Trophoblast cell (in vitro differentiated cells and primary cell): ENCODE measurements around the gene KRTAP12-1.

Experiments used
- DNase-seq, 2 donors: peaks; one replicate each; pipeline ENCODE4 v3.0.0-alpha.2; 2016
- H2AFZ ChIP-seq: 2 replicates; pipeline ENCODE4 v1.6.1; 2013; ENCODE audit warnings: low read length, moderate library complexity, mild to moderate bottlenecking; ENCODE audit not compliant: insufficient read depth, poor library complexity
- H2AK5ac ChIP-seq: 2 replicates; pipeline ENCODE4 v1.6.1; 2013; ENCODE audit warnings: mild to moderate bottlenecking, low read length
- H2BK120ac ChIP-seq: 2 replicates; pipeline ENCODE4 v1.6.1; 2013; ENCODE audit warnings: low read length, mild to moderate bottlenecking, moderate library complexity; ENCODE audit not compliant: insufficient read depth, poor library complexity
- H2BK12ac ChIP-seq: 2 replicates; pipeline ENCODE4 v1.6.1; 2013; ENCODE audit warnings: mild to moderate bottlenecking, low read length, moderate library complexity
- H2BK5ac ChIP-seq: 2 replicates; pipeline ENCODE4 v1.6.1; 2013; ENCODE audit warnings: low read length, low read depth, moderate library complexity, mild to moderate bottlenecking; ENCODE audit not compliant: poor library complexity
- H3K14ac ChIP-seq: 2 replicates; pipeline ENCODE4 v1.6.1; 2013; ENCODE audit warnings: mild to moderate bottlenecking, low read length
- H3K18ac ChIP-seq: 2 replicates; pipeline ENCODE4 v1.6.1; 2013; ENCODE audit warnings: mild to moderate bottlenecking, low read length
- H3K23ac ChIP-seq: 2 replicates; pipeline ENCODE4 v1.6.1; 2013; ENCODE audit warnings: low read length
- H3K27ac ChIP-seq: 2 replicates; pipeline ENCODE4 v1.5.1; 2013; ENCODE audit warnings: low read depth, mild to moderate bottlenecking, inconsistent platforms, low read length, moderate library complexity
- H3K27me3 ChIP-seq: 2 replicates; pipeline ENCODE4 v1.6.1; 2013; ENCODE audit warnings: inconsistent platforms, mild to moderate bottlenecking, low read length, moderate library complexity; ENCODE audit not compliant: insufficient read depth
- H3K36me3 ChIP-seq, 2 experiments: 1 replicate in 1 of 2; 2 replicates in 1 of 2; pipeline ENCODE4 v1.6.1; 2013; ENCODE audit warnings: low read length in 2 of 2, mild to moderate bottlenecking in 2 of 2, moderate library complexity in 1 of 2; ENCODE audit not compliant: insufficient read depth in 2 of 2, control insufficient read depth in 1 of 2
- H3K4ac ChIP-seq: 2 replicates; pipeline ENCODE4 v1.6.1; 2013; ENCODE audit warnings: low read depth, mild to moderate bottlenecking, low read length, moderate library complexity
- H3K4me1 ChIP-seq, 2 experiments: 1 replicate in 1 of 2; 2 replicates in 1 of 2; pipeline ENCODE4 v1.6.1; 2013; ENCODE audit warnings: low read length in 2 of 2, mild to moderate bottlenecking in 2 of 2, moderate library complexity in 1 of 2; ENCODE audit not compliant: insufficient read depth in 2 of 2, control insufficient read depth in 1 of 2
- H3K4me2 ChIP-seq: 2 replicates; pipeline ENCODE4 v1.6.1; 2013; ENCODE audit warnings: inconsistent platforms, mild to moderate bottlenecking, low read length, moderate library complexity
- H3K4me3 ChIP-seq: 2 replicates; pipeline ENCODE4 v1.5.1; 2013; ENCODE audit warnings: mild to moderate bottlenecking, low read depth, low read length, inconsistent platforms
- H3K79me1 ChIP-seq: one replicate; pipeline ENCODE4 v1.6.1; 2013; ENCODE audit warnings: low read length
- H3K79me2 ChIP-seq: 2 replicates; pipeline ENCODE4 v1.6.1; 2013; ENCODE audit warnings: low read length, mild to moderate bottlenecking; ENCODE audit not compliant: control insufficient read depth, insufficient read depth, poor library complexity
- H3K9ac ChIP-seq: 2 replicates; pipeline ENCODE4 v1.6.1; 2013; ENCODE audit warnings: mild to moderate bottlenecking, low read length
- H3K9me3 ChIP-seq: 2 replicates; pipeline ENCODE4 v1.6.1; 2013; ENCODE audit warnings: low read depth, mild to moderate bottlenecking, control low read depth, inconsistent platforms, low read length; ENCODE audit not compliant: insufficient read depth
- H4K12ac ChIP-seq: 2 replicates; pipeline ENCODE4 v1.6.1; 2013; ENCODE audit warnings: low read depth, mild to moderate bottlenecking, low read length, moderate library complexity
- H4K8ac ChIP-seq: 2 replicates; pipeline ENCODE4 v1.6.1; 2013; ENCODE audit warnings: low read depth, mild to moderate bottlenecking, low read length, moderate library complexity
- H4K91ac ChIP-seq: one replicate; pipeline ENCODE4 v1.6.1; 2013; ENCODE audit warnings: low read depth, mild to moderate bottlenecking, low read length, moderate library complexity
- WGBS: extraction: QIAGEN DNeasy Blood & Tissue Kit; methylation state at CpG from one replicate; pipeline ENCODE4 v1.1.7; 2013; ENCODE audit warnings: missing lambda C conversion rate; ENCODE audit not compliant: insufficient read length, insufficient coverage; ENCODE audit errors: extremely low coverage; 5-methylcytosine and 5-hydroxymethylcytosine counted together

Gene KRTAP12-1

GRCh38 chr21:44701541-44701940, 19.6 kb upstream of the KRTAP12-1 start:
- Histone ChIP-seq H2AFZ (no peak overlapping the region), H3K9me3 (peaks cover 14% of the 10 kb centered on the region), H3K4me3 (no peak overlapping the region), H3K14ac (no peak overlapping the region), H4K8ac (no peak overlapping the region), H3K18ac (no peak overlapping the region), H2AK5ac (no peak overlapping the region), H4K12ac (no peak overlapping the region), H3K27ac (no peak overlapping the region), H3K79me1 (no peaks in the 10 kb centered on the region), H3K23ac (no peak overlapping the region), H3K36me3 (no peaks in the 10 kb centered on the region), H3K79me2 (no peaks in the 10 kb centered on the region), H4K91ac (no peak overlapping the region), H3K4me1 (peaks cover 13 to 14% of the 10 kb centered on the region in 2 experiments), H2BK5ac (no peak overlapping the region), H3K27me3 (peaks cover 14% of the 10 kb centered on the region), H3K4me2 (no peak overlapping the region), H2BK12ac (no peak overlapping the region), H2BK120ac (no peak overlapping the region), H3K4ac (no peak overlapping the region), H3K9ac (no peak overlapping the region)
- DNase-seq, result no peak
- no CpG with 5 or more reads among the region's 12 CpGs for WGBS

- Histone ChIP-seq H4K91ac (no peak overlapping the region), H2AK5ac (no peak overlapping the region), H3K79me2 (no peaks in the 10 kb centered on the region), H4K12ac (no peak overlapping the region), H2BK12ac (no peak overlapping the region), H3K4ac (no peak overlapping the region), H3K4me3 (no peak overlapping the region), H4K8ac (no peak overlapping the region), H2AFZ (no peak overlapping the region), H2BK5ac (no peak overlapping the region), H3K9me3 (peaks cover 10% of the 10 kb centered on the region), H3K27me3 (peaks cover 9% of the 10 kb centered on the region), H3K27ac (no peak overlapping the region), H3K23ac (no peak overlapping the region), H3K9ac (no peak overlapping the region), H3K79me1 (no peaks in the 10 kb centered on the region), H2BK120ac (no peak overlapping the region), H3K36me3 (no peaks in the 10 kb centered on the region), H3K4me2 (no peak overlapping the region), H3K4me1 (peaks cover 13 to 14% of the 10 kb centered on the region in 2 experiments), H3K18ac (no peak overlapping the region), H3K14ac (no peak overlapping the region)
- DNase-seq, result no peak
- no CpG with 5 or more reads among the region's 14 CpGs for WGBS
Observed at GRCh38 chr21:44701023-44701400, 19.0 kb upstream of the KRTAP12-1 start.

- Histone ChIP-seq H3K9ac (no peak overlapping the region), H2AFZ (no peak overlapping the region), H4K91ac (no peak overlapping the region), H2BK120ac (no peak overlapping the region), H3K79me1 (no peaks in the 10 kb centered on the region), H3K4me3 (no peak overlapping the region), H3K4ac (no peak overlapping the region), H4K8ac (no peak overlapping the region), H2AK5ac (no peak overlapping the region), H3K27ac (no peak overlapping the region), H4K12ac (no peak overlapping the region), H3K14ac (no peak overlapping the region), H3K9me3 (peaks cover 9% of the 10 kb centered on the region), H2BK5ac (no peak overlapping the region), H3K36me3 (no peaks in the 10 kb centered on the region), H3K27me3 (peaks cover 7% of the 10 kb centered on the region), H3K18ac (no peak overlapping the region), H3K4me1 (peaks cover 13 to 14% of the 10 kb centered on the region in 2 experiments), H3K23ac (no peak overlapping the region), H3K4me2 (no peak overlapping the region), H2BK12ac (no peak overlapping the region), H3K79me2 (no peaks in the 10 kb centered on the region)
- WGBS, result no CpG with 5 or more reads among the region's 21 CpGs
- DNase-seq, result no peak
Observed at GRCh38 chr21:44700101-44701022, 18.4 kb upstream of the KRTAP12-1 start.

GRCh38 chr21:44699502-44700001, 17.6 kb upstream of the KRTAP12-1 start:
- H2BK5ac ChIP-seq, result no peak overlapping the region
- H4K12ac ChIP-seq, result no peak overlapping the region
- H3K4me3 ChIP-seq, result no peak overlapping the region
- H3K36me3 ChIP-seq, result no peaks in the 10 kb centered on the region
- H3K23ac ChIP-seq, result no peak overlapping the region
- no peak overlapping the region for H3K4me2 ChIP-seq
- no peak for DNase-seq
- no peak overlapping the region for H2AK5ac ChIP-seq
- H2AFZ ChIP-seq, result no peak overlapping the region
- no peak overlapping the region for H2BK12ac ChIP-seq
- no peak overlapping the region for H3K14ac ChIP-seq
- H2BK120ac ChIP-seq, result no peak overlapping the region
- H3K4ac ChIP-seq, result no peak overlapping the region
- H3K4me1 ChIP-seq, result peaks cover 14 to 15% of the 10 kb centered on the region in 2 experiments
- no peaks in the 10 kb centered on the region for H3K79me2 ChIP-seq
- H4K8ac ChIP-seq, result no peak overlapping the region
- H3K18ac ChIP-seq, result no peak overlapping the region
- WGBS, result no CpG with 5 or more reads among the region's 17 CpGs
- H4K91ac ChIP-seq, result no peak overlapping the region
- H3K27me3 ChIP-seq, result peaks cover 4% of the 10 kb centered on the region
- H3K9me3 ChIP-seq, result peaks cover 6% of the 10 kb centered on the region
- no peak overlapping the region for H3K9ac ChIP-seq
- no peaks in the 10 kb centered on the region for H3K79me1 ChIP-seq
- no peak overlapping the region for H3K27ac ChIP-seq
